IgD-negative memory B cell (primary cell): ENCODE data around the gene MTTP. TPM values are rescaled to one million over a fixed set of nuclear protein-coding genes. Genes with fewer than 3 reads are reported as not detected.
"Not testable (repeated sequence)": the region's sequence is repeated elsewhere in the genome, so short reads cannot be mapped to it uniquely, and the experiment has no call there.

Experiments used
- H3K27ac Mint-ChIP-seq, 3 donors: one replicate each; pipeline ENCODE4 v1.8.0; 2020 to 2022; ENCODE audit warnings: mild to moderate bottlenecking in 3 of 3, mixed read lengths in 3 of 3, moderate library complexity in 1 of 3
- H3K27me3 Mint-ChIP-seq: one replicate; pipeline ENCODE4 v1.8.0; 2021; ENCODE audit warnings: mixed read lengths
- H3K36me3 Mint-ChIP-seq: one replicate; pipeline ENCODE4 v1.8.0; 2020; ENCODE audit warnings: mild to moderate bottlenecking, mixed read lengths
- H3K4me1 Mint-ChIP-seq, 3 donors: one replicate each; pipeline ENCODE4 v1.8.0; 2020 to 2022; ENCODE audit warnings: mixed read lengths in 3 of 3, mild to moderate bottlenecking in 1 of 3
- H3K4me3 Mint-ChIP-seq, 4 donors: one replicate each; pipeline ENCODE4 v1.8.0; 2020 to 2022; ENCODE audit warnings: mild to moderate bottlenecking in 4 of 4, mixed read lengths in 4 of 4, moderate library complexity in 3 of 4
- H3K9me3 Mint-ChIP-seq, 3 donors: one replicate each; pipeline ENCODE4 v1.8.0; 2020 to 2021; ENCODE audit warnings: mixed read lengths in 3 of 3, mild to moderate bottlenecking in 1 of 3
- polyA plus RNA-seq: library from polyadenylated mRNA; unstranded; fragments of 300-500 nt; fragmentation: Illumina TruSeq; gene quantifications from one replicate; pipeline ENCODE4 v1.2.3, GENCODE V29; 2021

MTTP gene
- not detected for polyA plus RNA-seq

DNA sequence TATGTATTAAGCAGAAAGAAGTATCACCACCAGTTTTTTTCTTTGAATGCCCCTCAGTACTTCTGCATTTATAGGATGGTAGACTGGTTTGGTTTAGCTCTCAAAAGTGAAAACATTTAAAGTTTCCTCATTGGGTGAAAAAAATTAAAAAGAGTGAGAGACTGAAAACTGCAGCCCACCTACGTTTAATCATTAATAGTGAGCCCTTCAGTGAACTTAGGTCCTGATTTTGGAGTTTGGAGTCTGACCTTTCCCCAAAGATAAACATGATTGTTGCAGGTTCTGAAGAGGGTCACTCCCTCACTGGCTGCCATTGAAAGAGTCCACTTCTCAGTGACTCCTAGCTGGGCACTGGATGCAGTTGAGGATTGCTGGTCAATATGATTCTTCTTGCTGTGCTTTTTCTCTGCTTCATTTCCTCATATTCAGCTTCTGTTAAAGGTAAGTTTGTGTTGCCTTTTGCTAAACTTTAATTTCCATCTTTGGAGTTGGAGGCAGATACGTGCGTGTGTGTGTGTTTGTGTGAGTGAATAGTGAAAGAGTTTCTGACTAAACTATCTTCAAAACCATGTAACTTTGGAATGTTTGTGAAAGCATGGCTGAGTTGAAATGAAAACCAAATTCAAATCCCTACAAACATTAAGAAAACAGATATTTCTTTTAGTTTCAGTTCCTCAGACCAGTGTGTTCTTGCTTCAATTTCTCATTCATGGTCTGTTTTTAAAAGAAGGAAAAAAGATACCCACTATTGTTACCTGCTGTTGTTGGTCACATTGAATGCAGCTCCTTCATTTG, at the start of gene MTTP:
Gene MTTP (plus strand): TSS at position 295 of the 795 bp plus-strand sequence. CDS start 86 bp downstream, at position 381.
- H3K36me3 Mint-ChIP-seq, result no peaks in the 10 kb centered on the region
- H3K9me3 Mint-ChIP-seq, result no peaks in the 10 kb centered on the region
- H3K4me3 Mint-ChIP-seq, result peak within 1 kb of the TSS; percentile 2 to 79 (median 52)
- peaks cover 6 to 9% (median 8%) of the 10 kb centered on the region in 3 donors for H3K4me1 Mint-ChIP-seq
- H3K27me3 Mint-ChIP-seq, result peaks cover 2% of the 10 kb centered on the region
- peak within 1 kb of the TSS; percentile 4 to 94 (median 84) for H3K27ac Mint-ChIP-seq

GRCh38 chr4:99529228-99529627, 45.4 kb upstream of the MTTP start:
- H3K27ac Mint-ChIP-seq, result no peak overlapping the region
- peaks cover 0 to 5% (median 3%) of the 10 kb centered on the region in 3 donors for H3K9me3 Mint-ChIP-seq
- peaks cover 9% of the 10 kb centered on the region for H3K27me3 Mint-ChIP-seq
- H3K36me3 Mint-ChIP-seq, result peaks cover 2% of the 10 kb centered on the region
- H3K4me3 Mint-ChIP-seq, result no peak overlapping the region
- H3K4me1 Mint-ChIP-seq, result no peaks in the 10 kb centered on the region

- Mint-ChIP-seq H3K4me3 (no peak overlapping the region), H3K27ac (no peak overlapping the region), H3K36me3 (peaks cover 2% of the 10 kb centered on the region), H3K4me1 (no peaks in the 10 kb centered on the region), H3K9me3 (peaks cover 0 to 5% (median 3%) of the 10 kb centered on the region in 3 donors), H3K27me3 (peaks cover 9% of the 10 kb centered on the region)
These were observed 44.7 kb upstream of the MTTP start for GRCh38 chr4:99529956-99530355.

GRCh38 chr4:99534699-99535098, 39.9 kb upstream of the MTTP start:
- not testable (repeated sequence) for H3K4me3 Mint-ChIP-seq, H3K4me1 Mint-ChIP-seq, H3K9me3 Mint-ChIP-seq, H3K27ac Mint-ChIP-seq, H3K27me3 Mint-ChIP-seq, H3K36me3 Mint-ChIP-seq

DNA sequence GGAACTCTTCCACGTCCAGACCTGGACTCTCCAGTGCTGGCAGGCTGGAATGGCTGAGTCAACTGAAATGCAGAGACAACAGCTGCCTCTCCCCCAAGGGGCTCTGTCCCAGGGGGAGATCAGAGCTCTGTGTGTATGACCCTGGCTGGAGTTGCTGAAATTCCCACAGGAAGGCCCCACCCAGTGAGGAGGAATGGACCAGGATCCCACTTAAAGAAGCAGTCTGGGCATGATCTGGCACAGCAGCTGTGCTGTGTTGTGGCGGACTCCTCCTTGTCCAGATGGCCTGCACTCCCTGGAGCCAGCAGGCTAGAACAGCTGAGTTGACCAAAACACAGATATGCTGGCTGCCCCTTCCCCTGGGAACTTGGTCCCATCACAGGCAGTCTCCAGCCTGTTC, 38.4 kb upstream of the MTTP start:
- Mint-ChIP-seq H3K36me3 (no peaks in the 10 kb centered on the region), H3K4me1 (no peaks in the 10 kb centered on the region), H3K27ac (no peak overlapping the region), H3K9me3 (peaks cover 2 to 5% (median 3%) of the 10 kb centered on the region in 3 donors), H3K27me3 (peaks cover 4% of the 10 kb centered on the region), H3K4me3 (no peak overlapping the region)

DNA sequence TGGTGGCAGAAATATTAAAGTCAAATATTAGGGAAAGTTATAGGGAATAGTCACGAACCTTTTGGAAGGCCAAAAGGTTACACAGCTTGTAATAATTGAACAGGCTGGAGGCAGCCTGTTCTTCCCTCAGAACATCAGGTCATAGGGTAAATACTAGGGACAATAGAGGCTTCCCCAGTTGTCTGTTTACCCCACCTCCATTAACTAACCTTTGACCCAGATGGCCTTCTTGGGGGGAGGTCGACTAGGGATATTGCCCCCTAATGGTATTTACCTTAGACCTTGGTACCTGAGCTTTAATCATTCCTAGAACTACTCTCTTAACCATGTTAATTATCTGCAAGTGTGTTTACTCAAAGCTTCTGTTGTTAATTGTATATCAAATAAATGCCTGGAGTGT, 37.8 kb upstream of the MTTP start:
- Mint-ChIP-seq H3K27me3 (no peaks in the 10 kb centered on the region), H3K4me3 (no peak overlapping the region), H3K36me3 (no peaks in the 10 kb centered on the region), H3K4me1 (no peaks in the 10 kb centered on the region), H3K27ac (no peak overlapping the region), H3K9me3 (peaks cover 2 to 5% (median 3%) of the 10 kb centered on the region in 3 donors)

DNA sequence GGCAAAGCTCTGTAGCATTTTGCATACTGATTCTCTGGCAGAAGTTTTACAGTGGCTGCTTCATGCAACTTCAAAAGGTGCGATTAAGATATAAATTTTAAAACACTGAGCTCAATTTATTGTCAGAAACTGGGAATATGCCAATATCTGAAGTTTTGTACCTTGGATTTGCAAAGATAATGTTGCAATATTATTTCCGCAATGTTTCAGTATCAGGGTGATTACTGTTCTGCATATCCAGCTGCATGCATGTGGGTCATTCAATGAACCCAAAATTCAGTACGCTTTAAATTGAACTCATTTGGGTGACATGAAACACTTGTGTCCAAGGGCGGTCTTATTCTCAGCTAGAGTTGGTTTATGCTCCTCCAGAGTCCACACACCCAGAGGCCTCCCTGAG, 37.0 kb upstream of the MTTP start:
- Mint-ChIP-seq H3K36me3 (no peaks in the 10 kb centered on the region), H3K9me3 (peaks cover 2 to 7% (median 5%) of the 10 kb centered on the region in 3 donors), H3K4me1 (no peaks in the 10 kb centered on the region), H3K27ac (no peak overlapping the region), H3K27me3 (no peaks in the 10 kb centered on the region), H3K4me3 (no peak overlapping the region)

DNA sequence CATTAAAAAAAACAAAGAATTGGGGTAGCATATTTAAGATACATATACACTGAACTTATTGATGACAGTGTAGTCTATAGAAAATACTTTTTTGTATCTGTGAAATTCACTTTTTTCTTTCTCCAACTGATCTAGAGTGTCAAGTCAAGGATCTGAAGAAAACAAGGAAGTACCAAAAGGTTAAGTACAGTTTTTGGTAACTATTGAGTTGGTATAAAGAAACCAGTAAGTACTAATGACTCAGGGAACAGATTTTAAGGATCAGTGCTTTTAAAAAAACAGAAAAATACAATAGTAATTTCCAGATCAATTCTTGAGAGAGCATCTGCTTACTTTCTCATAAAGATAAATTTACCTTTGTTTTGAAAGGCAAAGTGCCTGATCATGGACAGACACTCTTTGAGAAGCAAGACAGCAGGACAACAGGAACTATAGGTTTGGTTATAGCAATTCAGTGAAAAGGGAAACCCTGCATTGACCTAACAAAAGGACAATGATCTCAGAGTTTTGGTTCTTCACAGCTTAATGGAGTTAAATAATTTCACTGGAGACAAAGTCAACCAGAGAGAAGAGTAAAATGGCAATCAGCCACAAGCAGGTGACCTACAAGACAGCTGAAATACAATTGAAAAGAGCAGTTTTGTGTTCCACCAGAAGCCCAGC, 34.2 kb upstream of the MTTP start:
- Mint-ChIP-seq H3K4me3 (no peak overlapping the region), H3K9me3 (peaks cover 4 to 10% (median 9%) of the 10 kb centered on the region in 3 donors), H3K4me1 (no peaks in the 10 kb centered on the region), H3K27me3 (no peaks in the 10 kb centered on the region), H3K36me3 (peaks cover 1% of the 10 kb centered on the region), H3K27ac (no peak overlapping the region)

DNA sequence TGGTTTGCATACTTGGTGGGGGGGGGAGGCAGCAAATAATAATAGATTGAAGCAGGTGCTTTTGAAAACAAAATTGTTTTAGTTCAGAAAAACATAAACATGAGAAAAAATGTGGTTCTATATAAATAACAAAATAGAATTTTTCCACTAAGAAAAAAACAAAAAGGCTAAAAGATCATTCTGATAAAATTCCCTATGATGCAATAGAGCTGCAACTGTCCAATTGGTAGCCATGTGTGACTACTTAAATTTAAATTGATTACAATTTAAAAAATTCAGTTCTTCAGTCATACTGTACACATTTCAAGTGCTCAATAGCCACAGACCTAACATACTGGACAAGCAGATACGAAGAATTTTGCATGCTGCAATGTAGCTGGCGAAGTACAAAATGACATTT, 21.8 kb upstream of the MTTP start:
- no peak overlapping the region for H3K4me3 Mint-ChIP-seq
- peaks cover 5% of the 10 kb centered on the region for H3K36me3 Mint-ChIP-seq
- H3K27ac Mint-ChIP-seq, result no peak overlapping the region
- H3K27me3 Mint-ChIP-seq, result no peaks in the 10 kb centered on the region
- no peaks in the 10 kb centered on the region for H3K9me3 Mint-ChIP-seq
- H3K4me1 Mint-ChIP-seq, result no peaks in the 10 kb centered on the region

DNA sequence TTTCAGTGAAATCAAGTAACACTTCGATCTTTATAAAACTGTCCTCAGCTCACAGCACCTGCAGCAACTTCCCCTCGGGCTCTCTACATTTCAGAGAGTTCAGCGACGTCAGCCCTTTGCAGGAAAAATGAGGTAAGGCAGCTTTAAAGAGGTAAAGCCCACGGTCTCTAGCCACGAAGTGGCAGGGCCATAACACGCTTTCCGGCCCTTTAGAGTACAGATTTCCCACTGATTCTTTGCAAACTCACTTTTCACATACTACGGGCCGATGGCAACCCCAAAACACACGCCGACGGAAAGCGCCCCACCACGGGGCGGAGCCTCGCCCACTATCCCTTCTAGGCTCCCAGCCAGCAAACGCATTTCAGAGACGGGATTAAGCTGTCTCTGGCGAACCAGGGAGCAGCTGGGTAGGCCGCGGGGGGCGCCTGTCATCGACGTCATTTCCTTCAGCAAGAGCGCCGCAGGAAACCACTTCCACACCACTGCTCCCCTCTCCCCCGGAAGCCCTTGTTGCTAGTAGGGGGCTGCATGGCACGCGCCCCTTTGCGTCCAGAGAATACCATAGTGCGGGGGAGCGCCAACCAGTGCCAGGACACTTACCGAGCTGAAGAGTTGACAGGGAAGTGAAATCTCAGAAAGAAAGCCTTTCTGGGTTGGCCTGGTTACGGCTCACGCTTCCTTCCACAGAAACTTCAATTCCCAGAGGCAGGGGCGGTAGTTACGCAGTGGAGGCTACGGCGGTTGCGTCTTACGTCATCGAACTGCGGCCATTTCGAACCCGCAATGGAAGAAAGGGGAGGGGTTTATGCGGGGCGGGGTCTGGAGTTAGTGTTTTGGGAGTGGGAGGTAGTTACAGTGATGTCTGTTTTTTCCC, 11.1 kb upstream of the MTTP start, which contains the start of gene TRMT10A:
Gene TRMT10A (minus strand): TSS at position 730 of the 877 bp plus-strand sequence. CDS start 4,701 bp downstream, outside the sequence.
- H3K4me3 Mint-ChIP-seq, result peak within 1 kb of the TSS; percentile 98 to 100 (median 99)
- H3K27ac Mint-ChIP-seq, result peak within 1 kb of the TSS; percentile 100
- H3K4me1 Mint-ChIP-seq, result peaks cover 13 to 20% (median 14%) of the 10 kb centered on the region in 3 donors
- H3K27me3 Mint-ChIP-seq, result no peaks in the 10 kb centered on the region
- peaks cover 1% of the 10 kb centered on the region for H3K36me3 Mint-ChIP-seq
- H3K9me3 Mint-ChIP-seq, result no peaks in the 10 kb centered on the region

DNA sequence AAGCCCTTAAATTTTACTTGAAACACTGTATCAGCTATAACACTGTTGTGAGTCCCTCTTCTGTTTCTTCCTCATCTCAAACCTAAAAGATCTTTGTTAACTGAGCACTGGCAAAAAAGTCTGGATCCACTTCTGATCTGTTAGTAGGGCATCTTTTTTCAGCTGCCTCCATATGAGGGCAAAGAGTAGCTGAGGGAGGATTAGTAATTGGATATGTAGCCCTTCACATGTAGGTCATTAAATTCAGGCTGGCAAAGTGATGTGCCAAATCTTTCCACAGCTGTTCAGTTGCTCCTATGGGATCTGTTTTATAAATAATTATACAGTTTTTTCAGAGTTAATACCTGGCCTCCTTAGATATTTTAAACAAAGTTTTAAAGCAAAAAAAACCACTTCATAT, 9.7 kb upstream of the MTTP start:
- Mint-ChIP-seq H3K27ac (no peak overlapping the region), H3K4me3 (peak overlapping the region in 3 of 4 donors; percentile 9 to 45 (median 45)), H3K27me3 (peaks cover 2% of the 10 kb centered on the region), H3K9me3 (no peaks in the 10 kb centered on the region), H3K4me1 (peaks cover 13 to 20% (median 14%) of the 10 kb centered on the region in 3 donors), H3K36me3 (peaks cover 1% of the 10 kb centered on the region)

- Mint-ChIP-seq H3K9me3 (no peaks in the 10 kb centered on the region), H3K4me3 (no peak overlapping the region)
These were observed 2.7 kb upstream of the MTTP start for GRCh38 chr4:99571883-99572282.

GRCh38 chr4:99572527-99573240, 1.9 kb upstream of the MTTP start:
- H3K27me3 Mint-ChIP-seq, result peaks cover 2% of the 10 kb centered on the region
- H3K4me3 Mint-ChIP-seq, result no peak overlapping the region
- H3K4me1 Mint-ChIP-seq, result peaks cover 6 to 9% (median 8%) of the 10 kb centered on the region in 3 donors
- no peak overlapping the region for H3K27ac Mint-ChIP-seq
- no peaks in the 10 kb centered on the region for H3K36me3 Mint-ChIP-seq
- H3K9me3 Mint-ChIP-seq, result no peaks in the 10 kb centered on the region

More at GRCh38 chr4:99571883-99572282, 2.7 kb upstream of the MTTP start:
- Mint-ChIP-seq H3K27ac (no peak overlapping the region), H3K4me1 (peaks cover 6 to 9% (median 8%) of the 10 kb centered on the region in 3 donors), H3K27me3 (peaks cover 2% of the 10 kb centered on the region), H3K36me3 (peaks cover 1% of the 10 kb centered on the region)

DNA sequence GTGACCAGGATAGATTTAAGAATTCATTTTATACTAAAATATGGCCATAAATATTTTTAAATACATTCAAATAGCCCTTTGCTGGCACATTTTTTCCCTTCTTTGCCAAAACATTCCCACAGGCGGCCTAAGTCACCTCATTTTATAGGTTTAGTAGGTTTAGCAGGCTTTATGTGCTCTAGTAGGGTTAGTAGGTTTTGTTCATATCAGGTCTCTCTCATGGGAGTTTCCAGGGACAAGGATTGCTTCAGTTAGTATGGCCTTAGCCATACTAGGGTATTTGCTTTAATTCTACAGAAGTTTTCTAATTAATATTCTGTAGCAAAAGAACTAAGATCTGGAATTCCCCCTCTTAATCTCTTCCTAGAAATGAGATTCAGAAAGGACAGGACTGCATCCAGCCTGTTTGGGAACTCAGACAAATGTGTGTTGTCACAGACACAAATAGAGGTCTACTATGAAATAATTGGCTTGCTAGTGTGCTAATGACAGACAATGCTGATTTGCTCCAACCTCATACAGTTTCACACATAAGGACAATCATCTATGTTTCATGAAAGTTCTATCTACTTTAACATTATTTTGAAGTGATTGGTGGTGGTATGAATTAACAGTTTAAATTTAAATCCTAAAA, 772 bp upstream of the MTTP start:
- H3K4me1 Mint-ChIP-seq, result peaks cover 6 to 9% (median 8%) of the 10 kb centered on the region in 3 donors

More for the DNA sequence above, 772 bp upstream of the MTTP start:
- no peak overlapping the region for H3K4me3 Mint-ChIP-seq
- H3K36me3 Mint-ChIP-seq, result no peaks in the 10 kb centered on the region
- H3K27me3 Mint-ChIP-seq, result peaks cover under 1% of the 10 kb centered on the region
- no peak overlapping the region for H3K27ac Mint-ChIP-seq
- no peaks in the 10 kb centered on the region for H3K9me3 Mint-ChIP-seq
